ENCODE measurements around the gene ADSL.
"Not testable (repeated sequence)": the region's sequence is repeated elsewhere in the genome, so short reads cannot be mapped to it uniquely, and the experiment has no call there.

Gene ADSL

GRCh38 chr22:40376149-40376548 lies 29.8 kb downstream of the ADSL start:
- no peak for DNase-seq

- no peak for DNase-seq
Observed at GRCh38 chr22:40377931-40378330, 31.6 kb downstream of the ADSL start.

GRCh38 chr22:40378448-40378847 lies 32.1 kb downstream of the ADSL start:
- DNase-seq: not testable (repeated sequence)

- DNase-seq: no peak
Observed at GRCh38 chr22:40381461-40381860, 35.2 kb downstream of the ADSL start.

- DNase-seq: no peak
Observed at GRCh38 chr22:40383905-40384304, 37.6 kb downstream of the ADSL start.

- DNase-seq: no peak
Observed at GRCh38 chr22:40385036-40385782, 38.9 kb downstream of the ADSL start.

- DNase-seq: no peak
Observed at GRCh38 chr22:40387746-40388145, 41.4 kb downstream of the ADSL start.

GRCh38 chr22:40388231-40388630 lies 41.9 kb downstream of the ADSL start:
- no peak for DNase-seq

GRCh38 chr22:40391417-40391816 lies 45.1 kb downstream of the ADSL start:
- DNase-seq: no peak

- DNase-seq: no peak
Observed at GRCh38 chr22:40392618-40393017, 46.3 kb downstream of the ADSL start.

GRCh38 chr22:40394607-40395006 lies 48.3 kb downstream of the ADSL start:
- no peak for DNase-seq

GRCh38 chr22:40395607-40396006 lies 49.3 kb downstream of the ADSL start:
- no peak for DNase-seq

GRCh38 chr22:40396882-40397281 lies 50.6 kb downstream of the ADSL start:
- DNase-seq: peak; percentile 77 to 86

GRCh38 chr22:40397396-40397795 lies 51.1 kb downstream of the ADSL start:
- no peak for DNase-seq

- no peak for DNase-seq
Observed at GRCh38 chr22:40399621-40400020, 53.3 kb downstream of the ADSL start.

- DNase-seq: no peak
Observed at GRCh38 chr22:40400159-40400558, 53.9 kb downstream of the ADSL start.

GRCh38 chr22:40401532-40401931 lies 55.2 kb downstream of the ADSL start:
- DNase-seq: no peak

GRCh38 chr22:40401981-40402406 lies 55.7 kb downstream of the ADSL start:
- no peak for DNase-seq

GRCh38 chr22:40403141-40403540 lies 56.8 kb downstream of the ADSL start:
- DNase-seq: no peak

- no peak for DNase-seq
Observed at GRCh38 chr22:40403651-40404050, 57.4 kb downstream of the ADSL start.

- no peak for DNase-seq
Observed at GRCh38 chr22:40404251-40405177, 58.2 kb downstream of the ADSL start.

GRCh38 chr22:40405178-40406062 lies 59.1 kb downstream of the ADSL start:
- no peak for DNase-seq

Data from NCI-H2081 (cell line).